Gastrocnemius medialis (tissue), 4 donors: ENCODE results near the gene ERC1. TPM values are rescaled to one million over a fixed set of nuclear protein-coding genes. Genes with fewer than 3 reads are reported as not detected.

ENCODE experiments used
- ATAC-seq, 2 donors: fragments of 150-250 bp; one replicate each; pipeline ENCODE4 v1.9.1; 2016
- DNase-seq, 2 donors: peaks; one replicate each; pipeline ENCODE4 v3.0.0-alpha.2; 2019
- H3K27ac ChIP-seq, 4 donors: fragments of 200-600 bp; sonication (generic); 1 replicate in 1 of 4; 2 replicates in 3 of 4; pipeline ENCODE4 v1.5.1; 2016 to 2018; ENCODE audit warnings: mild to moderate bottlenecking in 2 of 4, moderate library complexity in 1 of 4
- H3K27me3 ChIP-seq, 3 donors: fragments of 200-600 bp; sonication (generic) in 2 of 3; 1 replicate in 1 of 3; 2 replicates in 2 of 3; pipeline versions ENCODE4 v1.5.1 to v1.6.0; 2016 to 2019; ENCODE audit warnings: mild to moderate bottlenecking in 1 of 3, moderate library complexity in 1 of 3
- H3K36me3 ChIP-seq, 2 donors: fragments of 200-600 bp; sonication (generic) in 1 of 2; one replicate each; pipeline ENCODE4 v1.5.1; 2017 to 2018
- H3K4me1 ChIP-seq, 2 donors: fragments of 200-600 bp; sonication (generic) in 1 of 2; one replicate each; pipeline ENCODE4 v1.5.1; 2016 to 2017; ENCODE audit warnings: mild to moderate bottlenecking in 2 of 2
- H3K4me3 ChIP-seq, 4 donors: fragments of 200-600 bp; sonication (generic) in 3 of 4; 1 replicate in 1 of 4; 2 replicates in 3 of 4; pipeline ENCODE4 v1.5.1; 2016 to 2019; ENCODE audit warnings: mild to moderate bottlenecking in 2 of 4
- H3K9me3 ChIP-seq, 3 donors: fragments of 200-600 bp; sonication (generic) in 2 of 3; 1 replicate in 1 of 3; 2 replicates in 2 of 3; pipeline ENCODE4 v1.5.1; 2016 to 2019
- CTCF ChIP-seq, 5 experiments: fragments of 450-650 bp in 3 of 5; fragments of 200-600 bp in 2 of 5; sonication (generic) in 2 of 5; IDR thresholded peaks in 4 of 5; conservative IDR thresholded peaks in 1 of 5; 1 replicate in 4 of 5; 2 replicates in 1 of 5; pipeline ENCODE4 v1.5.1; 2016 to 2019; ENCODE audit warnings: antibody characterized with exemption in 5 of 5, mild to moderate bottlenecking in 3 of 5, moderate library complexity in 3 of 5
- POLR2A ChIP-seq, 2 donors: fragments of 450-650 bp; IDR thresholded peaks; one replicate each; pipeline ENCODE4 v1.6.1; 2017; ENCODE audit warnings: antibody characterized with exemption in 2 of 2, mild to moderate bottlenecking in 2 of 2, moderate library complexity in 2 of 2
- in situ Hi-C, 4 donors: fragments of 200-750 bp; cut with MboI; loops; one replicate each; pipeline versions ENCODE4 v1.15.0 to v1.8.0; 2017; ENCODE audit warnings: low sequenced_read_pairs in 4 of 4
- intact Hi-C: fragments of 100-400 bp; cut with DNase I; formaldehyde crosslinking; loops from one replicate; pipeline ENCODE4 v1.15.1; 2023; ENCODE audit warnings: low total_unique reads
- total RNA-seq, 4 donors: library from RNA; depleted of rRNA; stranded (reverse); fragments of >200 nt; gene quantifications; one replicate each; pipeline versions ENCODE4 v1.1.0 to v1.2.3, GENCODE V29; 2016

Gene ERC1
- total RNA-seq, 4 donors from 2014 or later: 20.3 to 39.1 (median 23.5) TPM

- in situ Hi-C loops (no loop called here), intact Hi-C loops (no loop called here)
- Histone ChIP-seq H3K36me3 (no peaks in the 10 kb centered on the region), H3K4me3 (no peak overlapping the region), H3K9me3 (no peaks in the 10 kb centered on the region), H3K27me3 (no peaks in the 10 kb centered on the region), H3K27ac (peak overlapping the region in 3 of 4 donors; percentile 11 to 63 (median 56)), H3K4me1 (peaks cover 36 to 39% of the 10 kb centered on the region in 2 donors)
- ATAC-seq (no peak), DNase-seq (no peak)
- no peak for TF ChIP-seq CTCF (IDR thresholded peaks at IDR 0.05 in 4 of 5, conservative IDR thresholded peaks at IDR 0.05 in 1 of 5)
These were observed 229.4 kb downstream of the ERC1 start for GRCh38 chr12:1220127-1221092.

GRCh38 chr12:1222858-1223639 lies 232.0 kb downstream of the ERC1 start:
- in situ Hi-C loops (no loop called here), intact Hi-C loops (no loop called here)
- no peak overlapping the region for H3K4me3 ChIP-seq
- no peak overlapping the region for H3K27ac ChIP-seq
- TF ChIP-seq POLR2A (IDR thresholded peaks at IDR 0.05): no peak
- TF ChIP-seq CTCF (IDR thresholded peaks at IDR 0.05 in 4 of 5, conservative IDR thresholded peaks at IDR 0.05 in 1 of 5): no peak
- no peaks in the 10 kb centered on the region for H3K36me3 ChIP-seq
- H3K9me3 ChIP-seq: no peaks in the 10 kb centered on the region
- ATAC-seq (no peak), DNase-seq (no peak)
- H3K27me3 ChIP-seq: no peaks in the 10 kb centered on the region
- peaks cover 20 to 24% of the 10 kb centered on the region in 2 donors for H3K4me1 ChIP-seq

- ATAC-seq: no peak
- no peak overlapping the region for H3K27ac ChIP-seq
- intact Hi-C loops: no loop called here
- in situ Hi-C loops: no loop called here
- DNase-seq: no peak
- H3K9me3 ChIP-seq: no peaks in the 10 kb centered on the region
- no peak overlapping the region for H3K4me3 ChIP-seq
- no peaks in the 10 kb centered on the region for H3K36me3 ChIP-seq
- no peaks in the 10 kb centered on the region for H3K4me1 ChIP-seq
- TF ChIP-seq CTCF (IDR thresholded peaks at IDR 0.05 in 4 of 5, conservative IDR thresholded peaks at IDR 0.05 in 1 of 5) (no peak), POLR2A (IDR thresholded peaks at IDR 0.05) (no peak)
- H3K27me3 ChIP-seq: no peaks in the 10 kb centered on the region
These were observed 235.9 kb downstream of the ERC1 start for GRCh38 chr12:1226951-1227350.

GRCh38 chr12:1234073-1234472 lies 243.1 kb downstream of the ERC1 start:
- Histone ChIP-seq H3K9me3 (no peaks in the 10 kb centered on the region), H3K27me3 (no peaks in the 10 kb centered on the region), H3K4me3 (no peak overlapping the region), H3K27ac (no peak overlapping the region), H3K4me1 (peaks cover 0 to 7% of the 10 kb centered on the region in 2 donors), H3K36me3 (peaks cover 0 to 10% of the 10 kb centered on the region in 2 donors)
- intact Hi-C loops: no loop called here
- DNase-seq (no peak), ATAC-seq (no peak)
- TF ChIP-seq CTCF (IDR thresholded peaks at IDR 0.05 in 4 of 5, conservative IDR thresholded peaks at IDR 0.05 in 1 of 5) (no peak), POLR2A (IDR thresholded peaks at IDR 0.05) (no peak)
- in situ Hi-C loops: no loop called here
